Brain microvascular endothelial cell (primary cell): ENCODE data around the gene GIPC1.

ENCODE experiments used
- DNase-seq: peaks from one replicate; pipeline ENCODE4 v3.0.0-alpha.2; 2020
- H3K27ac ChIP-seq: fragments of 250-450 bp; sonication (Bioruptor Pico); 2 replicates; pipeline ENCODE4 v1.5.1; 2020; ENCODE audit warnings: mild to moderate bottlenecking, moderate library complexity
- H3K27me3 ChIP-seq: fragments of 250-450 bp; sonication (Bioruptor Pico); replicated peaks from 2 replicates; pipeline ENCODE4 v1.5.1; 2020; ENCODE audit warnings: mild to moderate bottlenecking
- H3K36me3 ChIP-seq: fragments of 250-450 bp; sonication (Bioruptor Pico); replicated peaks from 2 replicates; pipeline ENCODE4 v1.5.1; 2020; ENCODE audit warnings: mild to moderate bottlenecking
- H3K4me3 ChIP-seq: 2 replicates; pipeline ENCODE4 v1.5.1; 2011; ENCODE audit warnings: low read depth, mild to moderate bottlenecking, control low read depth, low read length, moderate library complexity
- CTCF ChIP-seq: IDR thresholded peaks from 2 replicates; pipeline ENCODE4 v1.5.1; 2011; ENCODE audit warnings: low read depth, mild to moderate bottlenecking, moderate library complexity, low read length, control low read depth, inconsistent platforms; ENCODE audit errors: missing control alignments
- in situ Hi-C: cut with HindIII; loops from 2 replicates; pipeline ENCODE4 v1.10.0; 2017; ENCODE audit warnings: low sequenced_read_pairs, low pct_ligation_motif_present

The GIPC1 gene

GRCh38 chr19:14519860-14520407 lies 24.0 kb upstream of the GIPC1 start:
- DNase-seq, result no peak
- in situ Hi-C loops, result no loop called here
- no peak overlapping the region for H3K27ac ChIP-seq

GRCh38 chr19:14519245-14519859 lies 23.4 kb upstream of the GIPC1 start:
- in situ Hi-C loops, result no loop called here
- no peak for DNase-seq
- H3K27me3 ChIP-seq, result no peaks in the 10 kb centered on the region
- peaks cover 26% of the 10 kb centered on the region for H3K36me3 ChIP-seq
- H3K4me3 ChIP-seq, result no peak overlapping the region
- no peak overlapping the region for H3K27ac ChIP-seq
- no peak for TF ChIP-seq CTCF

More at GRCh38 chr19:14519860-14520407, 24.0 kb upstream of the GIPC1 start:
- no peak overlapping the region for H3K4me3 ChIP-seq
- peaks cover 20% of the 10 kb centered on the region for H3K36me3 ChIP-seq
- no peak for TF ChIP-seq CTCF
- H3K27me3 ChIP-seq, result no peaks in the 10 kb centered on the region

DNA sequence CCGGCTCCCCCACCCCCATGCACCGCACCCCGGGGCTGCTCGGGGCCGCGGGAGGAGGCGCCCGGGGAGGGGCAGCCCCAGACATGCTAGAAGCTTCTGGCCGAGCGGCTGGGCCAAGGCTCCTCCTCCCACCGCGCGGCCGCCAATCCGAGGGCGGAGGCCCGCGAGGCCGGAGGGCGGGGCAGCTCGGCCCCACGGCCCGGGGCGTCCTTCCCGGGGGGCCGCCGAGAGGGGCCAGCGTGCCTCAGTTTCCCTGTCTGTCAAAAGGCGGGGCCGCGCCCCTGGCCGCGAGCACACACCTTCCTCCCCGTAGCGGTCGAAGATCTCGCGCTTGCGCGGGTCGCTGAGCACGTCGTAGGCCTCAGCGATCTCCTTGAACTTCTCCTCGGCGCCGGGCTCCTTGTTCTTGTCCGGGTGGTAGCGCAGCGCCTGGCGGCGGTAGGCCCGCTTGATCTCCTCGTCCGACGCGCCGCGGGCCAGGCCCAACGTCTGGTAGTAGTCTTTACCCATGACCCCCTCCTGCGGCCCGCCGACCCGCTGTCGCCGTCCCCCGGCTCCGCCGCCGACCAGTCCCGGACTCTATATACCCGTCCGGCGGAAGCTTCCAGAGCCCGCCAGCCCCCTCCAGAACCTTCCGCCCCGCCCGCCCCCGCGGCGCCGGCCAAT lies 22.0 kb upstream of the GIPC1 start, which contains the start of gene DNAJB1:
Gene DNAJB1, minus strand, starts transcription at position 558 of the 666 bp plus-strand sequence. Its CDS starts 48 bp downstream, at position 510.
- H3K4me3 ChIP-seq, result peak within 1 kb of the TSS; percentile 86
- DNase-seq, result peak; percentile 57
- peaks cover 28% of the 10 kb centered on the region for H3K36me3 ChIP-seq
- H3K27me3 ChIP-seq, result no peaks in the 10 kb centered on the region
- TF ChIP-seq CTCF, result no peak
- H3K27ac ChIP-seq, result peak within 1 kb of the TSS; percentile 89
- in situ Hi-C loops, result no loop called here

GRCh38 chr19:14517446-14517839 lies 21.5 kb upstream of the GIPC1 start:
- Histone ChIP-seq H3K27ac (peak overlapping the region; percentile 89), H3K36me3 (peaks cover 28% of the 10 kb centered on the region), H3K27me3 (no peaks in the 10 kb centered on the region), H3K4me3 (peak overlapping the region; percentile 86)
- no peak for TF ChIP-seq CTCF
- in situ Hi-C loops, result no loop called here
- DNase-seq, result no peak

DNA sequence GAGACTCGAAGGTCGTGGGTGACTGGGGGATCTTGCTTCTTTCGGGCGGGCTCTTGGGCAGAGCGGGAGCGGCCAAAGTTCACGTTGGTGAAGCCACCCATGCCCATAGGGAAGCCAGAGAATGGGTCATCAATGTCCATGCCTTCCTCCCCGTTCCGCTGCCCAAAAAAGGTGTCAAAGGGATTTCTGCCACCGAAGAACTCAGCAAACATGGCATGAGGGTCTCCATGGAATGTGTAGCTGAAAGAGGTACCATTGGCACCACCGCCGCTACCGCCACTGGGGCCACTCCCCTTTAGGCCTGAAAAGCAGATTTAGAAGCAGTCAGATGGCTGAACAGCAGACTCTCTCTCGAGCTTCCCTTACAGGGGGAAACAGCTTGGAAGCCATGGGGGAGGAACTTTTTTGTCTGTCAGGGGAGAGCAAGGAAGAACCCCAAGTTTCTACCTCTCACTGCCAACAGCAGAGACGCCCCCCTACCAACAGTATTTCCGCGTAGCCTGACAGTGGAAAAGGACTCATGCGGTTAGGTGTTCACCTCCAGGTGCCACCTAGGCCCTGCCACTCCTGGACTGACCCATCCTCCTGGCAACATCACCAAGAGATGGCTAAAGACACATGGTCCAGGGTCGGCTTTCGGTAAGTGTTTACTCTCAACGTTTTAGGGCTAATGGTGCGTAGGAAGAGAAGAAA lies 21.0 kb upstream of the GIPC1 start:
- no peaks in the 10 kb centered on the region for H3K27me3 ChIP-seq
- TF ChIP-seq CTCF, result no peak
- peaks cover 28% of the 10 kb centered on the region for H3K36me3 ChIP-seq
- no peak for DNase-seq
- in situ Hi-C loops, result no loop called here
- peak overlapping the region; percentile 89 for H3K27ac ChIP-seq
- peak overlapping the region; percentile 86 for H3K4me3 ChIP-seq
